Activated CD4-positive, alpha-beta T cell treated with anti-CD3 and anti-CD28 coated beads, Interleukin-2, amount 50 U/mL, for 48 hours (primary cell): Measurements from ENCODE around the gene PSPN.
A peak's percentile ranks its signal among the peaks of the same experiment; 100 is the strongest.
"Not testable (repeated sequence)": the region's sequence is repeated elsewhere in the genome, so short reads cannot be mapped to it uniquely, and the experiment has no call there.

Source experiments
- DNase-seq, 2 experiments: peaks; one replicate each; pipeline ENCODE4 v3.0.0-alpha.2; 2020

The PSPN gene

DNA sequence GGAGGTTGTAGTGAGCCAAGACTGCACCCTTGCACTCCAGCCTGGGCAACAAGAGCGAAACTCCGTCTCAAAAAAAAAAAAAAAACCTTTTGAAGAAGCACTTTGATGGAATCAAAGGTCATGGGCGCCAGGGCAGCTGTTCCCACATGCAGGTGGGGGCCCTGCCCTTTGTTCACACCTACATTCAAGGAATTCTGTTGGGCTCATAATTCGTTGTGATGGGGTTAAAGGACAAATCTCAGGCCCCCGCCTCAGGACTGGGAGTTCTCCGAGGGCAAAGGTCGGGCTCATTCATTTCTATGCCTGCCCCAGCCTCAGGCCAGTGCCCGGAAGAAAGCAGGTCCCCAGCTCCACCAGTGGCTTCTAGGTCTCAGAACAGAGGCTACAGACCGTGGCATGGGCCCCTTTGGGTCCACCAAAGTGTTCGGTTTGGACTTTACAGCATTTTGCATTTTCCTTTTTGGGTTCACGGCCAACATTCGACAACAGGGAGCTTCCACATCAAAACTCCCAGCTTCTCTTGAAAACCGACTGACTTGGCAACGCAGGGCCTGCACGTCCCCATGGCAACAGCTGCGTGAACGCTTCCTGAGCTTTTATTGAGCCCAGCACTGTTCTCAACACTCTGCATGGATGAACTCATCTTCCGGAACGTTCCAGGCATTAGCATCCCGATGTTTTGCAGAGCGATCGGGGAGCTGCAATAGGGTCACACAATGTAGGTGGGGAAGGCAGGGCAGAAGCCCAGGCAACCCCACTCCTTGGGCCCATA is 27.3 kb upstream of the PSPN start:
- no peak for DNase-seq

DNA sequence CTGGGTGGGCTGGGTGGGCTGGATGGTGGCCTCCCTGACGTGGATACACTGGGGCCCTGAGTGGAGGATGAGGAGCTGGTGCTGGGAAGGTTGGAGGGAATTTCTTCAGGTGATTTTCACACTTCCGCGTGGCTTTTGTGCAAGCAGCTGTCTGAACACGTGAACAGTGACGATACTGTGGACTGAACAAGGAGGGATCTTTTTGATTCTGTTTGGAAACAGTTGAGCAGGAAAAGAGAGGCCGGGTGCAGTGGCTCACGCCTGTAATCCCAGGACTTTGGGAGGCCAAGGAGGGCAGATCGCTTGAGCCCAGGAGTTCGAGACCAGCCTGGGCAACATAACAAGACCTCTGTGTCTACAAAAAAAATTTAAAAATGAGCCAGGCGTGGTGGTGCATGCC is 26.3 kb upstream of the PSPN start:
- no peak for DNase-seq

DNA sequence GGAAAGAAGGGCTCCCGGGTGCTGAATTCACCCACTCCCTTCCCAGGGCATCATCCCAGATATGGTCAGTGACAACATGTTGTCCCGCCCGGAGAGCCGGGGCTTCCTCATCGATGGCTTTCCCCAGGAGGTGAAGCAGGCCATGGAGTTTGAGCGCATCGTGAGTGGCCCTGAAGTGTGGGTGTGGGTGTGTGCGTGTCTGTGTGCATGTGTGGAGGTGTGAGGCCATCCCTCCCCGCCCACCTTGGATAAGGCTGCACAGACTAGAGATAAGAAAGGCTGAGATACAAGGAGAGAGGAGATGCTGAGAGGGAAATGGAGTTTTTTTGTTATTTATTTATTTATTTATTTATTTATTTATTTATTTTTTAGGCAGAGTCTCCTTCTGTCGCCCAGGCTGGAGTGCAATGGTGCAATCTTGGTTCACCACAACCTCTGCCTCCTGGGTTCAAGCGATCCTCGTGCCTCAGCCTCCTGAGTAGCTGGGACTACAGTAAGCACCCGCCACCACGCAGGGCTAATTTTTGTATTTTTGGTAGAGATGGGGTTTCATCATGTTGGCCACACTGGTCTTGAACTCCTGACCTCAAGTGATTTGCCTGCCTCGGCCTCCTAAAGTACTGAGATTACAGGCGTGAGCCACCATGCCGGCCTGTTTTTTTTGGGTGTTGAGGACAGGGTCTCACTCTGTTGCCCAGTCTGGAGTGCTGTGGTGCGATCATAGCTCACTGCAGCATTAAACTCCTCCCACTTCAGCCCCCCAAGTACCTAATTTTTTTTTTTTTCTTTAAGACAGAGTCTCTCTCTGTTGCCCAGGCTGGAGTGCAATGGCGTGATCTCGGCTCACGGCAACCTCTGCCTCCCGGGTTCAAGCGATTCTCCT is 24.6 kb upstream of the PSPN start:
- DNase-seq, result not testable (repeated sequence)

DNA sequence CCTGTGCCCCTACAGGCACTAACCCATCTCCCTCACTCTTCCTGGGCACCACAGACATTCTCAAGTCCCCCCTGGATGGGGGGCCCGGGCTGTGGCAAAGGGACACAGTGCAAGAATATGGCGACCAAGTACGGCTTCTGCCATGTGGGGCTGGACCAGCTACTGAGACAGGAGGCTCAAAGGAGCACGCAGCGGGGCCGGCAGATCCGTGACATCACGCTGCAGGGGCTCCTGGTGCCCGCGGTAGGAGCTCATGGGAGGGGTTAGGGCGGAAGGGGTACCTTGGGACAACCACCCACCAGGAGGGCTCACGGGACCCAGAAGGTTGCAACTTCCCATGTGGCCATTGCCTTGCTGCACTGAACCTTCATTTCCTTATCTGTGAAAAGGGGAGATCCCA is 20.6 kb upstream of the PSPN start:
- no peak for DNase-seq

DNA sequence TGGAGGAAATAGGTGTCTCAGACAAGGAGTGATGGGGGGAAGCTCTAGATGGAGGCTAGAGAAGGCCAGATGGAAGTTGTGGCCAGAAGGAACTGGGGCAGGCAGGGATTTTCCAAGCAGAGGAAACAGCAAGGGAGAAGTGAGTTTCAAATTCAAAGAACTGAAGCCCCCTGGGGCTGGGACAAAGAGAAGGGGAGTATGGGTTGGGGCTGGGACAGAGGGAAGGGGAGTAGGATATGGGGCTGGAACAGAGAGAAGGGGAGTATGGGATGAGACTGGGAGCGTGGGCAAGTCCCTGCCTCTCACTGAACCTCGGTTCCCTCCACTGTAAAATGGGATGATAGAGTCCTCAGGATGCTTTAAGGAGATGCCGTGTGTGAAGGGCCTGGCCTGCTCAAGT is 19.1 kb upstream of the PSPN start:
- DNase-seq, result no peak

DNA sequence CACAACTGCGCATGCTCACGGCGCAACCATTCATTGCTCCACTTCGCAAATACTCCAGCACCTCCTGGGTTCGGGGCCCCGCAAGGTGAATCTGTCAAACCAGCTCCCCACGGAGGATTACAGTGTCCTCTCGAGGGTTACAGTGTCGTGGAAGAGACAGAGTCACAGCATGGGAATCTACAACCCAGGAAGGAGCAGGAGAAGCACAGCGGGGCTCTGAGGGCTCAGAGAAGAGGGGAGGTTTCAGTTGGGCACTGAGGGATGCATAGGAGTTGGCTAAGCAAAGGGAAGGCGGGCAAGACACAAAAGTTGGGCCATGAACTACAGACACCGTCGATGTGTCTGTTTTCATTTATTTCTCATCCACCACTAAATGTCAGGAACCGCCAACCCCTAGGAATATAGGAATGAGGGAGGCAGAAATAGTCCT is 18.3 kb upstream of the PSPN start:
- peak; percentile 79 to 86 for DNase-seq

DNA sequence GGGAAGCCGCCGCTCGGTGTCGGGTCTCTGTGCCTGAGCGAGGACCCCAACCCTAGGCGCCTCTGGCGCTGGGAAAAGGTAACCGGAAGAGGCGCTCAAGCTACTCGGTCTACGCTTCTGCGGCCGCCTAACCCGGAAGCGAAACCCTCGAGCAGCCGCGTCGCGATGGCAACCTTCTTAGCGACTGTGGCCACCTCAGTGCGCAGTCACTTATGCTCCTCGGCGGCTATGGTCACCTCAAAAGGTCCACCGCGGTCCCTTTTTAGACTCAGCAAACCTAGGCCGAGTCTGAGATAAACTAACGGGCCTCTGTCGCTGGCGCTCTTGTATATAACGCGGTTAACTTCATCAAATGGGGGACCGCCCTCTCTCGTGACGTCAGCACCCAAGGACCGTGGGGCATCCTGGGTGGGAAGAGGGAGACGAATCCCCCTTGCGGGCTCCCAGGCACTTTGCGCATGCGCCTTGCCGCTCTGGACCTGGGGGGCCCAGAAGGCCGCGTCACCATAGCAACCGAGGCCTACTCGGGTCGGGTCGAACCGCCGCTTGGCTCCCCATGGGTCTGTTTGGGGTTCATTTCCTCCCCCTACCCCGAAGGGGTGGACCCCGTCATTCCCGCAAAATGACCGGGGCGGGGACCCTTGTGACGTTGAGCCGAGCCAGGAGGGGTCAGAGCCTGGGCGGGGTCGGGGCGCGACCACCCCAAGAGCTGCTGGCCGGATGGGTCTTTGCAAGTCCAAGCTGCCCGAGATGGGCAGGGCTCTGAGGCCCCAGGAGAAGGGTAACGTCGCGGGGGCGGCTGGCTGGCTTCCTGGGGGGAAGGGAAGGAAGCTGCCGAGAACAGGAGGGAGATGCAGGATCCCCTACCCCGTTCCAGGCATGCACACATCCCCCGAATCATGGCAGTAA is 17.6 kb upstream of the PSPN start, which contains the start of gene GTF2F1:
GTF2F1 (minus strand) TSS at position 91 of the 909 bp plus-strand sequence. CDS start 169 bp downstream, outside the sequence.
- peak; percentile 94 to 95 for DNase-seq

DNA sequence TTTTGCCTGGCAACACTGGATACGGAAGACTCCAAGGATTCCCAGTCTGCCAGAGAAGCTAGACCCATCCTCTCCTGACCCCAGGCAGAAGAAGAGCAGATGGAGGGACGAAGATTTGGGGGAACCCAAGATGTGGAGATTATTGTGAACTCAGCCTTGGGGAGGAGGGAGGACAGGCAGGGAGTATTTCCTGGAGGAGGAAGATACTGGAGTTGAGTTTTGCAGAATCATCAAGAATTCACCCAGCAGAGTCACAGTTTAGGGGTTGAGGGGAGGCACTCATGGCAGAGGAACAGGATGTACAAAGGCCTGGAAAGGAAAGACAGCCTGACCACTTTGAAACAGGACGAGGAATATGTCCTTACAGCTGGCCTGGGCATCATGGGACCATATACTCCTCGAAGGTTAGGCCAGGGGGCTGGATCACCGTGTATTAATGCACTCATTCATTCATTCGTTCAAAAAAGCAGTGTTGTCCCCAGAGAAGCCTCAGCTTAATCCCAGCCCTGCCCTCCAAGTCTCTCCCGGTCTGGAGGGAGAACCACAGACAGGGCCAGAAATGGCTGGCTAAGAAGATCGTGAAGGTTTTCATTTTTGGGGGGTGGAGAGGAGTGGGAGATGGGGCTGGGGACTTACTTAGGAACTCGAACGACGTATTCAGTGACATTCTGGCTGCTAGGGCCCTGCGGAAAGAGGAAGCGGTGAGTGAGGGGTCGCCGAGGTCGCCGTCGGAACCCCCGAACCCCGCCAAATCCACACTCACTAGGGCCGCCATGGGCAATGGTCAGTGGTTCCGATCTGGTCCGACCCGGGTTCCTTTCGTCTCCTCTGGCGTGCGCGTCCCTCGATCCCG is 16.7 kb upstream of the PSPN start:
- DNase-seq, result no peak

DNA sequence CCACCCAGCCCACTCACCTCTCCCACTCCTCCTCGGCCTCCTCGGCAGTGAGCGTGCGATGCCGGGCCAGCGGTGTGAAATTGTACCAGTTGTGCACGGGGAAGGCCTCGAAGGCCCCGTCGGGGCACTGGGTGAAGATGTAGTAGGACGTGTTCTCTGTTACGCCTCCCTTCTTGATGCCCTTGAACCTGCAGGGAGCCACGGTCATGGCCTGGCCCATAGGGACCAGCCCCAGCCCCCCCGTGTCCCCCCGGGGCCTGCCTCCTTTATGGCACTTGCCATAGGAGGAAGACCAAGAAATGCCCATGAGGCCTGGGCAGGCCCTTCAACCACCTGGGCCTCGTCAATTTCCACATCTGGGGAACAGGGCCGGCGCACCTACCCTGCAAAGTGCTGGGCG is 11.6 kb upstream of the PSPN start:
- no peak for DNase-seq

DNA sequence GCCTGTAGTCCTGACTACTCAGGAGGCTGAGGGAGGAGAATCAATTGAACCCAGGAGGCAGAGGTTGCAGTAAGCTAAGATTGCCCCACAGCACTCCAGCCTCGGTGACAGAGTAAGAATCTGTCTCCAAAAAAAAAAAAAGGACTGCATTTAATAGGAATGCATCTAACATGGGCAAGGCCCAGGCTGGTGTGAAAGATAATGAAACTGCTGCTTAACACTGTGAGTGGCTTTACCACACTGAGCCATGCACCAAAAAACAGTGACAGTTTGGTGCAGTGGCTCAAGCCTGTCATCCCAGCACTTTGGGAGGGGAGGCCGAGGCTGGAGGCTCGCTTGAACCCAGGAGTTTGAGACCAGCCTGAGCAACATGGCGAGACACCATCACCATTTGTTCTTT is 8.6 kb upstream of the PSPN start:
- DNase-seq, result no peak

DNA sequence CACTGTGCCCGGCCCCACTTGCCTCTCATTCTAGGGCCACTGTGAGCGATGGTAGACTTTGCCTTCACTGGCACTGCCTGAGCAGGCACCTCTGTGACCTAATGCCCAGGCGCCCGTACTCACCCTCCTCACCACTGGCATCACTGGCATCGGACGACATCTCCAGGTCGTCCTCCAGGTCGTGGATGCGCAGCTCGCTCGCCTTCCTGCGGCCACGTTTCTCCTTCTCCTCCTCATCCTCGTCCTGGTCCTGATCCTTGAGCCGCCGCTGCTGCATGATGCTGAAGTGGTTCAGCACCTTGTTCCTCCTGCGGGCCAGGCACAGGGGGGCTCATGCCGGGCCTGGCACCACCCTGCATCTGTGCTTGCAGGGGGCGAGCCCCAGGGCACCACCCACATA is 7.5 kb upstream of the PSPN start:
- no peak for DNase-seq

DNA sequence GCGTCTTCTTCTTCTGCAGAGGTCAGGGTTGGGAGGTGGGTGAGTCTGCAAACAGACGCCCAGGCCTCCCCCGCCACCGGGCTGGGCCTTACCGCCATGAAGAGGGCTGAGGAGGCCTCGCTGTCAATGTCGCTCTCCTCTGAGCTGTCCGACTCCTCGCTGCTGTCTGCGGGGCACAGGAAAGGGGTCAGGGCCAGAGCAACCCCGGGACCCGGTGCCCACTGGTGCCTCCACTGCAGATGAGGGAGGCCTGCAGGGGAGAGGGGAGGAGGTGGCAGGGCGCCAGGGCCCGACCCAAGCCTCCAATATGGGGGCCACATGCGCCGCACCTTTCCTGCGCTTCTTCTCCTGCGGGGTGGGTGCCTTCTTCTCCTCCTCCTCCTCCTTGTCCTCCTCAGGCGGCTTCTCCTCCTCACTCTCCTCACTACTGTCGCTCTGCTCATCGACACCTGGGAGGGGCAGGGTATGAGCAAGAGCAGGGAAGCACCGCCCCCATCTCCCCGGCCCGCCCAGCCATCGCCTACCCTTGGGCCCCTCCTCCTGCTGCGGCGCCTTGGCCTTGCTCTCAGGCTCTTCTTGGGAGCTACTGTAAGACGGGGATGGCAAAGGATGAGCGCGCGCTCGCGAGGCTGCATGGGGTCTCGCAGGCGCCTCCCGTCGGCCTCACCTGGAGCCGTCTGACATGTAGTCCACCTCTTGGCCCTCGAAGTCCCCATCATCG is 5.5 kb upstream of the PSPN start:
- DNase-seq, result no peak

DNA sequence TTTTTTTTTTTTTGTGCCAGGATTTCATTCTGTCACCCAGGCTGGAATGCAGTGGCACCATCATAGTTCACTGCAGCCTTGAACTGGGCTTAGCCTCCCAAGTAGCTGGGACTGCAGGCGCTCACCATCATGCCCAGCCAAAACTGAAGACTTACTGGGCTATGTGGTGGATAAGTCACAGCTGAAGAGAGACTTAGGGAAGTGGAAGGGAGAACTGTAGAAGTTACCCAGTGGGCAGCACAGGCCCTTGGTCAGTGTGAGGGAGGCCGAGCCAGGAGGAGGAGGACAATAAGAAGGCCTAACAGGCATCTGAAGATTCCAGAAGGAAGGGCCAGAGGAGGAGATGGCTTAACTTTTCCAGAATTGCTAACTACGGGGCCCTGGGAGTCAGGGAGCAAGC is 4.0 kb upstream of the PSPN start:
- no peak for DNase-seq

DNA sequence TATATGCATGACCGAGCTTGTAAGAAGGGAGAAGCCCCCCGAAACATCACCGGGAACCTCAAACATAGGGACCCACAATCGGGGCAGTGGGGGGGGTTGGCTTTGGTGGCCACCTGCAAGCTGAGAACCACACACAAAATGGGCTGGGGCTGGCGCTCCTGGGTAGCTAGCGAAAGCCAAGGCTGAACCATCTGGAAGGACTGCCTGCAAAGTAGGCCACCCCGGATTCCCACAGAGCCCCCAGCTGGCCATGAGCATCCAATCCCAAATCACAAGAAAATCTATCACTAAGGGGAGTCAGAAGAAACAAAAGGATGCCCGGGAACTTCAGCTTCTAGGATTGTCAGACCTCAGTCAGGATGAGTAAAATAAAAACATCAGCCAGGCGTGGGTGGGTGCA is 2.8 kb upstream of the PSPN start:
- DNase-seq, result no peak

DNA sequence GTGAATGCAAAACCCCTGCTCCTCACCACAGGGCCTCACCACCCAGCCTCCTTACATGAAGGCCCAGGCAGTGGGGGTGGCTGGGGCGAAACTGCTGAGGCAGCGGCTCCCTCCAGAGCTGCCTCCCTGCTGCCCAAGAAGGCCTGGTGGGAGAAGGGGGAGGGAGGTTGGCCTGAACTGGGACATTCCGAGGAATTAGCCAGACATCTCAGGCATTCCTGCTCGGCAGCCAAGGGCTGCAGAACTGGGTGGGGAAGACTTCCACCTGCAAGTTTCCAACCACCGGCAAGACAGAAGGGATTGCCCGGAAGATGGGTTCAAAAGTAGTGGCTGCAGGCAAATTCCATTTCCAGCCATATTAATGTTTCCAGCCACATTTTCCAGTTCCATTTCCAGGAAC is 2.3 kb upstream of the PSPN start:
- DNase-seq, result no peak

DNA sequence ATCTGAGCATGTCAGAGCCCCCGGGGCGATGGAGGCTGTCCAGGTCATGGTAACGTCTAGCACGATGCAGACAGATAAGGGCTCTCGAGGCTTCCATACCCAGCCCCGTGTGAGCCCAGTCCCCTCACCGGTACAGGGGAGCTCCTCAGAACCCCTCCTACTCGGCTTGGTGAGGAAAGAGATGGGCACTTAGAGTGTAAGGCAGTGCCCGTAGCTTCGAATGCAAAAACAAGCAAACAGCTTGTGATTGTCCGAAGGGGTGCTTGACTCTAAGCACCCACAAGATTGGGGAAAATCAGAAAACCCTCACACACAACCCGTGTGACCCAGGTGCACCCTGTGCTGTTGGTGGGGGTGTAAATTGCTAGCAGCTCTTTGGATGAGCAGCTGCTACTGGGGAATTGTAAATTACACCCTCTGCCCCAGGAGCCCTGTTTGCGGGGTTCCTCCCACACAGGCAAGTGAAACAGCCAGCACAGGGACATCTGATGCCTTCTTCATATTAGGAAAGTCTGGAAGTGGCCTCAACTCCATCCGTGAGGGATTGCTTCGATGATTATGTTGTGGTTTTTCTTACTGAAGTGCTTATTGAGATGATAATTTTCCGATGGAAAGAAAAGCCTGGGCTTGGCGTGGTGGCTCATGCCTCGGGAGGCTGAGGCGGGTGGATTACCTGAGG is 918 bp upstream of the PSPN start:
- DNase-seq, result no peak

DNA sequence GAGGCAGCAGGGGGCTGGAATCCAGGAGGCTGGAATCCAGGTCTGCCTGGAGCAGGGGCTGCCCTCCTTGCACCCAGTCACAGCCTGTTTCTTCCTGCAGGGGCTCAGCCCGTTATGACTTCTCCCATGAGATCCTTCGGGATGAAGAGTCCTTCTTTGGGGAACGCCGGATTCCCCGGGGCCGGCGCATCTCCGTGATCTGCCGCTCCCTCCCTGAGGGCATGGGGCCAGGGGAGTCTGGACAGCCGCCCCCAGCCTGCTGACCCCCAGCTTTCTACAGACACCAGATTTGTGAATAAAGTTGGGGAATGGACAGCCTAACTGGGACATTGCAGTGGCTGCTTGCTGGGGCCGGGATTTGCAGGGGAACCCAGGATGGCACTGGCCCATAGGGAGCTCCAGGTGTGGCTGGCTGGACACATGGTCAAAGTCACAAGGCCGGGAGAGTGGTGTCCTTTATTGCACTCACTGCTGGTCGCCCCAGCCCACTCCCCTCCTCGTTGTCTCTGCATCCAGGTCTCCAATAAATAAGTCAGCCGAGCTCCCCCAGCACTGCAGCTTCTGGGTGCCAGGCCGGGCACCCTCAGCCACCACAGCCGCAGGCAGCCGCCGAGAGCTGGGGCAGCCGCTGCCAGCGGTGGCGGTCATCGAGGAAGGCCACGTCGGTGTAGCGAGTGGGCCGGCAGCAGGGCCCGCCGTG is 872 bp downstream of the PSPN start:
- DNase-seq, result no peak

DNA sequence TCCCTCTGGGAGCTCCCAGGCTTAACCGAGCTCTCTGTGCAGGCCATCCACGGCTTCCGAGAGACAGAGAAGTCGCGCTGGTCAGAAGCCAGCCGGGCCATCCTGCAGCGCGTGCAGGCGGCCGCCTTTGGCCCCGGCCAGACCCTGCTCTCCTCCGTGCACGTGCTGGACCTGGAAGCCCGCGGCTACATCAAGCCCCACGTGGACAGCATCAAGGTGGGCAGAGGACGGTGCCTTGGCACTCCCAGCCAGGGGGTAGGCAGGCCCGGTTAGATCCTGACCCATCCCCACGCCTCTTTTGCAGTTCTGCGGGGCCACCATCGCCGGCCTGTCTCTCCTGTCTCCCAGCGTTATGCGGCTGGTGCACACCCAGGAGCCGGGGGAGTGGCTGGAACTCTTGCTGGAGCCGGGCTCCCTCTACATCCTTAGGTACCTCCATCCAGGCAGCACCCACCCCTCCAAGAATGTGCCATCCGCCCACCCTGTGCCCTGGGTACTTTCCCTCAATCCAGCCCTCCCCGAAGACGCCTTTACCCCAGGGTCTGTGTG is 1.5 kb downstream of the PSPN start:
- DNase-seq, result no peak

DNA sequence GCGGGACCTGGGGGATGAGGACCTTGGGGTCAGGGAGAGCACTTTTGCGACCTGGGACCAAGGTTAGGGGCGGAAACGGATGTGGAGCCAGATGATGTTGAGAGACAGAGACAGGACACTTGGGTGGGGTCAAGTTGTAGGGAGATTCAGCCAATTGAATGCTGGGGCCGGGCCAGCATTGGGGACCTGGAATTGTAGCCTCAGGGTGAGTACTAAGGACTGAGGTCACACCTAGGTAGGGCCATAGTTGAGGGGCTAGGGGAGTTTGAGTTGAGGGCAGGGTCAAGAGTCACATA is 2.0 kb downstream of the PSPN start:
- DNase-seq, result no peak
